Sigmoid colon (tissue), 7 donors: ENCODE measurements around the gene ARHGAP6. TPM values are rescaled to one million over a fixed set of nuclear protein-coding genes. Genes with fewer than 3 reads are reported as not detected.

Experiments
- DNase-seq: peaks from one replicate; pipeline ENCODE4 v3.0.0-alpha.2; 2019
- H3K27ac ChIP-seq, 4 donors: fragments of 200-600 bp; sonication (generic); one replicate each; pipeline ENCODE4 v1.5.1; 2016 to 2019; ENCODE audit warnings: mild to moderate bottlenecking in 1 of 4
- H3K27me3 ChIP-seq, 3 donors: fragments of 200-600 bp; sonication (generic); one replicate each; pipeline ENCODE4 v1.5.1; 2019; ENCODE audit warnings: mild to moderate bottlenecking in 1 of 3
- H3K36me3 ChIP-seq, 4 donors: fragments of 200-600 bp; sonication (generic); one replicate each; pipeline ENCODE4 v1.5.1; 2016 to 2019
- H3K4me1 ChIP-seq, 4 donors: fragments of 200-600 bp; sonication (generic); one replicate each; pipeline ENCODE4 v1.5.1; 2017 to 2019
- H3K4me3 ChIP-seq, 4 donors: fragments of 200-600 bp; sonication (generic); one replicate each; pipeline ENCODE4 v1.5.1; 2017 to 2019; ENCODE audit warnings: mild to moderate bottlenecking in 2 of 4, moderate library complexity in 1 of 4
- H3K9me3 ChIP-seq, 4 donors: fragments of 200-600 bp in 3 of 4; sonication (generic) in 3 of 4; one replicate each; pipeline versions ENCODE4 v1.5.1 to v1.6.1; 2013 to 2019
- CTCF ChIP-seq, 4 experiments: fragments of 450-650 bp in 3 of 4; fragments of 200-600 bp in 1 of 4; IDR thresholded peaks; one replicate each; pipeline ENCODE4 v1.5.1; 2016 to 2019; ENCODE audit warnings: antibody characterized with exemption in 4 of 4, mild to moderate bottlenecking in 3 of 4, moderate library complexity in 2 of 4
- EP300 ChIP-seq, 4 donors: sonication (generic); formaldehyde crosslinking; IDR thresholded peaks; one replicate each; pipeline ENCODE4 v1.6.1; 2017; ENCODE audit warnings: antibody characterized with exemption in 4 of 4
- POLR2A ChIP-seq, 2 donors: fragments of 450-650 bp; IDR thresholded peaks; one replicate each; pipeline ENCODE4 v1.6.1; 2016; ENCODE audit warnings: antibody characterized with exemption in 2 of 2, mild to moderate bottlenecking in 2 of 2, moderate library complexity in 2 of 2
- POLR2AphosphoS5 ChIP-seq, 4 donors: sonication (generic); formaldehyde crosslinking; IDR thresholded peaks; one replicate each; pipeline ENCODE4 v1.6.1; 2017; ENCODE audit warnings: antibody characterized with exemption in 4 of 4
- WGBS, 2 donors: extraction: QIAGEN DNeasy Blood & Tissue Kit; methylation state at CpG; one replicate each; pipeline ENCODE4 v1.1.7; 2013; 5-methylcytosine and 5-hydroxymethylcytosine counted together
- intact Hi-C: fragments of 100-400 bp; cut with DNase I; formaldehyde crosslinking; loops from one replicate; pipeline ENCODE4 v1.15.1; 2023
- polyA plus RNA-seq, 3 donors: library from polyadenylated mRNA; stranded (reverse); fragments of 200-250 nt; gene quantifications; one replicate each; pipeline ENCODE4 v1.2.3, GENCODE V29; 2013
- total RNA-seq, 4 donors: library from RNA; depleted of rRNA; stranded (reverse); fragments of >200 nt; gene quantifications; one replicate each; pipeline ENCODE4 v1.1.0, GENCODE V29; 2016
- donor health status: healthy with polysubstance abuse.
- donor health status: Bipolar disorder and iron deficiency.
- donor health status: healthy.

Gene ARHGAP6
- total and polyA plus RNA-seq, 7 donors = 1.4 to 47.6 (median 36.2) TPM

- peaks cover 0 to 25% (median under 1%) of the 10 kb centered on the region in 4 donors for H3K4me1 ChIP-seq
- TF ChIP-seq POLR2AphosphoS5 (IDR thresholded peaks at IDR 0.05) = no peak
- no peak for TF ChIP-seq POLR2A (IDR thresholded peaks at IDR 0.05)
- no peak for TF ChIP-seq EP300 (IDR thresholded peaks at IDR 0.05)
- 95 to 97% methylated on average over 4 of the region's 4 CpGs for WGBS, 2 donors
- H3K9me3 ChIP-seq = no peaks in the 10 kb centered on the region
- intact Hi-C loops = no loop called here
- H3K27ac ChIP-seq = no peak overlapping the region
- no peaks in the 10 kb centered on the region for H3K27me3 ChIP-seq
- H3K36me3 ChIP-seq = no peaks in the 10 kb centered on the region
- no peak for DNase-seq
- no peak overlapping the region for H3K4me3 ChIP-seq
Observed at GRCh38 chrX:11355259-11355909, 310.3 kb downstream of the ARHGAP6 start.

- Histone ChIP-seq H3K4me3 (no peak overlapping the region), H3K36me3 (no peaks in the 10 kb centered on the region), H3K9me3 (no peaks in the 10 kb centered on the region), H3K4me1 (peaks cover 0 to 40% (median 6%) of the 10 kb centered on the region in 4 donors), H3K27me3 (no peaks in the 10 kb centered on the region), H3K27ac (peak overlapping the region; percentile 65 to 83 (median 69))
- TF ChIP-seq POLR2A (IDR thresholded peaks at IDR 0.05) (no peak), POLR2AphosphoS5 (IDR thresholded peaks at IDR 0.05) (no peak), CTCF (IDR thresholded peaks at IDR 0.05) (no peak), EP300 (IDR thresholded peaks at IDR 0.05) (no peak)
- WGBS, 2 donors = 78 to 93% methylated on average over 1 of the region's 1 CpG
- no peak for DNase-seq
- intact Hi-C loops = no loop called here
Observed at GRCh38 chrX:11352296-11352741, 313.4 kb downstream of the ARHGAP6 start.

- Histone ChIP-seq H3K4me1 (peaks cover 0 to 44% (median 6%) of the 10 kb centered on the region in 4 donors), H3K4me3 (peak overlapping the region in 1 of 4 donors; percentile 21), H3K27ac (peak overlapping the region; percentile 65 to 83 (median 69)), H3K27me3 (no peaks in the 10 kb centered on the region), H3K9me3 (no peaks in the 10 kb centered on the region), H3K36me3 (no peaks in the 10 kb centered on the region)
- WGBS, 2 donors = 56 to 67% methylated on average over 11 of the region's 11 CpGs
- TF ChIP-seq POLR2AphosphoS5 (IDR thresholded peaks at IDR 0.05) (peak in 3 of 4 donors; percentile 19 to 63 (median 53)), POLR2A (IDR thresholded peaks at IDR 0.05) (no peak), EP300 (IDR thresholded peaks at IDR 0.05) (no peak)
- peak; percentile 93 for DNase-seq
- intact Hi-C loops = no loop called here
Observed at GRCh38 chrX:11351375-11352295, 314.1 kb downstream of the ARHGAP6 start.

- Histone ChIP-seq H3K9me3 (no peaks in the 10 kb centered on the region), H3K4me1 (peaks cover 0 to 47% (median 6%) of the 10 kb centered on the region in 4 donors), H3K4me3 (no peak overlapping the region), H3K27ac (peak overlapping the region; percentile 65 to 83 (median 69)), H3K36me3 (no peaks in the 10 kb centered on the region), H3K27me3 (no peaks in the 10 kb centered on the region)
- DNase-seq = no peak
- no peak for TF ChIP-seq CTCF (IDR thresholded peaks at IDR 0.05)
- no peak for TF ChIP-seq POLR2AphosphoS5 (IDR thresholded peaks at IDR 0.05)
- no peak for TF ChIP-seq EP300 (IDR thresholded peaks at IDR 0.05)
- TF ChIP-seq POLR2A (IDR thresholded peaks at IDR 0.05) = no peak
- intact Hi-C loops = no loop called here
- 76 to 80% methylated on average over 2 of the region's 2 CpGs for WGBS, 2 donors
Observed at GRCh38 chrX:11349661-11350337, 315.9 kb downstream of the ARHGAP6 start.

GRCh38 chrX:11349020-11349419 lies 316.7 kb downstream of the ARHGAP6 start:
- Histone ChIP-seq H3K27ac (peak overlapping the region in 2 of 4 donors; percentile 68 to 83), H3K9me3 (no peaks in the 10 kb centered on the region), H3K36me3 (no peaks in the 10 kb centered on the region), H3K27me3 (no peaks in the 10 kb centered on the region), H3K4me1 (peaks cover 0 to 47% (median 6%) of the 10 kb centered on the region in 4 donors), H3K4me3 (no peak overlapping the region)
- 91% methylated on average over 1 of the region's 1 CpG for WGBS, 2 donors
- intact Hi-C loops = no loop called here
- TF ChIP-seq CTCF (IDR thresholded peaks at IDR 0.05) = no peak
- TF ChIP-seq POLR2A (IDR thresholded peaks at IDR 0.05) = no peak
- no peak for TF ChIP-seq POLR2AphosphoS5 (IDR thresholded peaks at IDR 0.05)
- TF ChIP-seq EP300 (IDR thresholded peaks at IDR 0.05) = no peak
- no peak for DNase-seq
